HepG2 (cell line): ENCODE measurements around the gene SYNGAP1. TPM values are rescaled to one million over a fixed set of nuclear protein-coding genes. Genes with fewer than 3 reads are reported as not detected.
"Not testable (repeated sequence)": the region's sequence is repeated elsewhere in the genome, so short reads cannot be mapped to it uniquely, and the experiment has no call there.

Source experiments
- ATAC-seq: fragments of 200-7000 bp; cut with Tn5 transposase; 3 replicates; pipeline ENCODE4 v1.9.1; 2020; ENCODE audit warnings: mild to moderate bottlenecking, moderate library complexity
- Bru-seq: library from RNA; stranded (reverse); fragments of 400-500 nt; gene quantifications from one replicate; lab custom pipeline; 2021; lab: Mats Ljungman, UMichigan
- BruChase-seq, 2 experiments: library from RNA; stranded (reverse); fragments of 400-500 nt; gene quantifications; one replicate each; lab custom pipeline; 2021; lab: Mats Ljungman, UMichigan
- BruUV-seq: library from RNA; stranded (reverse); fragments of 400-500 nt; replicated peaks from 2 replicates; lab custom pipeline; 2021; lab: Mats Ljungman, UMichigan
- CTCF ChIA-PET: fragments of 300-600 bp; formaldehyde crosslinking; extraction: SDS; loops from one replicate; lab custom pipeline; 2021; ENCODE audit warnings: low total read pairs, inconsistent platforms, low intra/inter-chr PET ratio; lab: Yijun Ruan, JAX
- POLR2A ChIA-PET: fragments of 350-600 bp; sonication (Branson Sonifier 250); formaldehyde crosslinking; loops from one replicate; lab custom pipeline; 2020; ENCODE audit warnings: antibody characterized with exemption, inconsistent platforms; lab: Yijun Ruan, JAX
- DNase-seq: peaks from one replicate; pipeline ENCODE4 v3.0.0-alpha.2; 2015; ENCODE audit warnings: low spot score
- FAIRE-seq: peaks from 3 replicates; lab custom pipeline; 2011; peaks lifted over from hg19 to GRCh38; lab: Jason Lieb, UNC
- H2AFZ ChIP-seq: one replicate; pipeline ENCODE4 v1.6.1; 2011; ENCODE audit warnings: low read length, inconsistent platforms
- H3K27ac ChIP-seq: fragments of 300-600 bp; 3 replicates; pipeline ENCODE4 v1.8.0; 2011; ENCODE audit warnings: mixed run types, mild to moderate bottlenecking, mixed read lengths, low read length, inconsistent platforms; ENCODE audit not compliant: insufficient read depth; ENCODE audit errors: extremely low read length
- H3K27me3 ChIP-seq, 2 experiments: fragments of 200-600 bp in 1 of 2; 2 replicates in 1 of 2; 3 replicates in 1 of 2; pipeline versions ENCODE4 v1.6.0 to v1.8.0; 2011; ENCODE audit warnings: low read length in 2 of 2, mild to moderate bottlenecking in 2 of 2, moderate library complexity in 2 of 2, inconsistent platforms in 1 of 2; ENCODE audit not compliant: insufficient read depth in 2 of 2, control insufficient read depth in 1 of 2
- H3K36me3 ChIP-seq, 2 experiments: fragments of 200-600 bp in 1 of 2; replicated peaks in 1 of 2; 2 replicates in 1 of 2; 3 replicates in 1 of 2; pipeline versions ENCODE4 v1.5.1 to v1.8.0; 2011; ENCODE audit warnings: low read length in 2 of 2, inconsistent platforms in 1 of 2; ENCODE audit not compliant: insufficient read depth in 2 of 2, control insufficient read depth in 1 of 2
- H3K4me1 ChIP-seq: 2 replicates; pipeline ENCODE4 v1.5.1; 2012; ENCODE audit warnings: low read length, inconsistent platforms; ENCODE audit not compliant: insufficient read depth
- H3K4me2 ChIP-seq: 2 replicates; pipeline ENCODE4 v1.6.0; 2011; ENCODE audit warnings: low read depth, low read length, inconsistent platforms
- H3K4me3 ChIP-seq, 3 experiments: fragments of 200-600 bp in 1 of 3; sonication (generic), shearing (Covaris generic) in 1 of 3; replicated peaks in 1 of 3; 2 replicates each; pipeline ENCODE4 v1.5.1; 2011 to 2016; ENCODE audit warnings: low read length in 3 of 3, inconsistent platforms in 2 of 3, low read depth in 2 of 3, mild to moderate bottlenecking in 2 of 3, control low read depth in 1 of 3, mixed read lengths in 1 of 3; ENCODE audit not compliant: insufficient read depth in 1 of 3
- H3K79me2 ChIP-seq: one replicate; pipeline ENCODE4 v1.6.1; 2011; ENCODE audit warnings: low read length, inconsistent platforms; ENCODE audit not compliant: insufficient read depth
- H3K9ac ChIP-seq: 2 replicates; pipeline ENCODE4 v1.6.0; 2011; ENCODE audit warnings: mild to moderate bottlenecking, low read depth, low read length, inconsistent platforms; ENCODE audit not compliant: insufficient read depth
- H3K9me3 ChIP-seq: 2 replicates; pipeline ENCODE4 v1.5.1; 2012; ENCODE audit warnings: mild to moderate bottlenecking, low read length
- H4K20me1 ChIP-seq: 2 replicates; pipeline ENCODE4 v1.6.0; 2011; ENCODE audit warnings: inconsistent platforms, mild to moderate bottlenecking, low read length, moderate library complexity; ENCODE audit not compliant: insufficient read depth
- DMAP1 ChIP-seq: IDR thresholded peaks from 2 replicates; pipeline ENCODE4 v1.6.1; 2016
- ZNF740 ChIP-seq: sonication (generic); formaldehyde crosslinking; IDR thresholded peaks from 2 replicates; pipeline ENCODE4 v1.4.0; 2020; ENCODE audit warnings: missing genetic modification reagents
- ZSCAN25 ChIP-seq: sonication (generic); formaldehyde crosslinking; IDR thresholded peaks from 2 replicates; pipeline ENCODE4 v1.8.0; 2022; ENCODE audit warnings: mild to moderate bottlenecking, missing genetic modification reagents
- WGBS: methylation state at CpG from one replicate; pipeline ENCODE4 v1.1.6; 2017; ENCODE audit warnings: low lambda C conversion rate; 5-methylcytosine and 5-hydroxymethylcytosine counted together
- in situ Hi-C: cut with HindIII; loops from 2 replicates; pipeline ENCODE4 v1.10.0; 2017; ENCODE audit warnings: low pct_unique_long_range_greater_than_20kb; ENCODE audit not compliant: extremely low pct_ligation_motif_present
- intact Hi-C: fragments of 100-400 bp; cut with micrococcal nuclease; formaldehyde crosslinking; loops from one replicate; pipeline ENCODE4 v1.10.0; 2022; ENCODE audit not compliant: unreplicated experiment
- long read RNA-seq, 2 experiments: library from RNA in 1 of 2; library from polyadenylated mRNA in 1 of 2; stranded (forward) in 1 of 2; unstranded in 1 of 2; transcript quantifications; one replicate each; pipeline ENCODE4 v2.0.0, GENCODE V29; 2019 to 2022
- polyA minus RNA-seq, 3 experiments: library from RNA; depleted of rRNA, polyadenylated mRNA; stranded (reverse); fragments of >200 nt; gene quantifications; 2 replicates each; pipeline ENCODE4 v1.2.3, GENCODE V29; 2011; ENCODE audit warnings: low replicate concordance in 1 of 3
- polyA plus RNA-seq, 8 experiments: library from polyadenylated mRNA; depleted of rRNA in 3 of 8; stranded (reverse) in 7 of 8; unstranded in 1 of 8; fragments of >200 nt; fragmentation: Illumina TruSeq in 4 of 8; extraction: Trizol in 4 of 8; gene quantifications; 2 replicates each; pipeline versions ENCODE4 v1.2.1 to v1.2.3, GENCODE V29; 2011 to 2016; ENCODE audit warnings: low read depth in 4 of 8, missing spikeins in 1 of 8, mixed read lengths in 1 of 8; ENCODE audit not compliant: insufficient read depth in 1 of 8
- total RNA-seq, 5 experiments: library from RNA; depleted of rRNA; stranded (reverse); fragments of >200 nt; fragmentation: Illumina TruSeq; extraction: Trizol; gene quantifications; 2 replicates each; pipeline ENCODE4 v1.2.3, GENCODE V29; 2016; ENCODE audit warnings: low read depth in 1 of 5

The SYNGAP1 gene
- total RNA-seq (2016; rRNA removed; fragmentation: Illumina TruSeq; extraction: Trizol) (0.41 and 0.75 TPM in 2 replicates), polyA plus RNA-seq (2011; rRNA removed) (1.1 and 1.9 TPM in 2 replicates), polyA minus RNA-seq (2011; rRNA and poly(A)+ RNA removed; ENCODE audit: low replicate concordance) (0.98 and 2.6 TPM in 2 replicates), Bru-seq, nascent RNA (percentile 38 among the genes with signal in this experiment), BruChase-seq, experiment 1, labeled RNA remaining after a 6-hour chase (percentile 51 among the genes with signal in this experiment), BruChase-seq, experiment 2, labeled RNA remaining after a 2-hour chase (percentile 41 among the genes with signal in this experiment)
- total RNA-seq (2016; cell fraction: cytosol; rRNA removed; fragmentation: Illumina TruSeq; extraction: Trizol; ENCODE audit: low read depth), result 0.09 and 0.10 TPM in 2 replicates
- total RNA-seq (2016; cell fraction: insoluble cytoplasmic fraction; rRNA removed; fragmentation: Illumina TruSeq; extraction: Trizol), result 0.42 and 0.78 TPM in 2 replicates
- 0.14 and 0.15 TPM in 2 replicates for total RNA-seq (2016; cell fraction: membrane; rRNA removed; fragmentation: Illumina TruSeq; extraction: Trizol)
- 1.1 and 1.4 TPM in 2 replicates for total RNA-seq (2016; cell fraction: nucleus; rRNA removed; fragmentation: Illumina TruSeq; extraction: Trizol)
- polyA plus RNA-seq (2011; cell fraction: cytosol; rRNA removed), result 0.32 and 0.33 TPM in 2 replicates
- polyA plus RNA-seq (2011; cell fraction: nucleus; rRNA removed), result 12.4 and 12.6 TPM in 2 replicates
- 2.7 and 3.4 TPM in 2 replicates for polyA plus RNA-seq (2012)
- polyA plus RNA-seq (2016; cell fraction: cytosol; fragmentation: Illumina TruSeq; extraction: Trizol; ENCODE audit: low read depth), result 0.07 TPM in 2 replicates
- 0.70 and 1.0 TPM in 2 replicates for polyA plus RNA-seq (2016; cell fraction: insoluble cytoplasmic fraction; fragmentation: Illumina TruSeq; extraction: Trizol; ENCODE audit: low read depth)
- 0.16 and 0.18 TPM in 2 replicates for polyA plus RNA-seq (2016; cell fraction: membrane; fragmentation: Illumina TruSeq; extraction: Trizol; ENCODE audit: low read depth)
- 6.2 and 14.4 TPM in 2 replicates for polyA plus RNA-seq (2016; cell fraction: nucleus; fragmentation: Illumina TruSeq; extraction: Trizol; ENCODE audit: insufficient read depth, low read depth)
- polyA minus RNA-seq (2011; cell fraction: cytosol; rRNA and poly(A)+ RNA removed), result 0.26 and 0.49 TPM in 2 replicates
- polyA minus RNA-seq (2011; cell fraction: nucleus; rRNA and poly(A)+ RNA removed), result 2.2 and 4.4 TPM in 2 replicates
- long read RNA-seq, experiment 1, result 0 reads
- long read RNA-seq, experiment 2, partial matches to known transcripts, result 0 of 2 reads
- long read RNA-seq, experiment 2, other reads (novel, unspliced or antisense), result 2 of 2 reads

DNA sequence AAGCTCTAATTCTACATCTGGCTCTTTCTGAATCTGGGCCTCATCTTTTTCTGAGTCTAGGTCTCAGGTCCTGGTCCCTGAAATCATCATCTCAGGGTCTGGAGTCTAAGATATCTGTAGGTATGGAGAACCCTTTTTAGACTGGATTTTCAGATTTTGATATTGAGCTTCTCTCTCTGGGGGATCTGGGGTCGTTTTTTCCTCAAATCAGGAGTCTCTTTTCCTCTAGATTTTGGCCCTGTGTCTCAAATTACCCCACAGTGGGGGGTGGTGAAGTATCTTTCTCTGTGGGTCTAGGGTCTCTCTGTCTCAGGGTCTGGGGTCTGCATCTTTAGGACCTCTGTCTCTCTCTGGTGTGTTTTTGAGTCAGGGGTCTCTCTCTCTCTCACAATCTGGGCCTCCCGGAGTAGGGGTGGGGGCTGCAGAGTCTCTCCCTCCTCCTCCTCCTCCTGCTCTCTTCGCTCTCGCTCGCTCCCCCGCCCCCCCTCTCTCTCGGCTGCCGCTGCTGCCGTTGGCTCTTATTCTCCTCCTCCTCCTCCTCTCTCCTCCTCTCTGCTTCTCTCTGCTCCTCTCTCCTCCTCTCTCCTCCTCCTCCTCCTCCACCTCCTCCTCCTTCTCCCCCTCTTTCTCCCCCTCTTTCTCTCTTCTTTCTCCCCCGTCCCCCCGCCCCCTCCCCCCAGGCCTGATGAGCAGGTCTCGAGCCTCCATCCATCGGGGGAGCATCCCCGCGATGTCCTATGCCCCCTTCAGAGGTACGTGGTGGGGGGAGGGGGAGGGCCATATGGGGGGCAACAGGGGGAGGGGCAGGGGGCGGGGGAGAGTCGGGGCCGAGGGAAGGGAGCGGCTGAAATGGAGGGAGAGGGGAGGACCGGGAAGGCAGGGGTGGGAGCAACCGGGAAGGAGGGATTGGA is at the start of gene SYNGAP1:
TSS of gene SYNGAP1 (plus strand) at position 486 of the 911 bp plus-strand sequence. CDS start at position 686, 200 bp downstream.
- ChIA-PET CTCF (no interaction called here), POLR2A (interaction anchor here (0.6 to 2.7 kb wide), 4 partner anchors 10 to 107 kb away, joined by 3 to 23 read pairs (median 6); no protein-coding TSS in a partner anchor)
- H3K4me3 ChIP-seq, result peak within 1 kb of the TSS in 1 of 3 experiments; percentile 96; a peak in 1 of 6 replicates
- FAIRE-seq, result no peak
- peak within 1 kb of the TSS; percentile 97 for H3K4me2 ChIP-seq
- in situ Hi-C loops, result loop anchor here (10.0 to 25.0 kb wide), 2 partner anchors 133 to 215 kb away; partner anchors contain the start of genes B3GALT4, HSD17B8, PFDN6 and RGL2
- peaks cover 2 to 35% of the 10 kb centered on the region in 2 experiments; a peak in 3 of 5 replicates for H3K27me3 ChIP-seq
- peaks cover 21% of the 10 kb centered on the region for H3K79me2 ChIP-seq
- H3K27ac ChIP-seq, result no peak within 1 kb of the TSS
- no peaks in the 10 kb centered on the region for H4K20me1 ChIP-seq
- peaks cover 49% of the 10 kb centered on the region for H3K4me1 ChIP-seq
- ATAC-seq, result no peak
- H2AFZ ChIP-seq, result peak within 1 kb of the TSS; percentile 33
- DNase-seq, result no peak
- no TSS peak for BruUV-seq
- peaks cover 7 to 10% of the 10 kb centered on the region in 2 experiments for H3K36me3 ChIP-seq
- WGBS, result 27% methylated on average over 22 of the region's 22 CpGs
- no peaks in the 10 kb centered on the region for H3K9me3 ChIP-seq
- TF ChIP-seq ZNF740 (0 out of 2 replicates have a peak, but pooled peaks have one; percentile 7), DMAP1 (no peak), ZSCAN25 (CRISPR knock-in tag) (peak; percentile 60; the same call in 1 of the 2 replicates)
- intact Hi-C loops, result no loop called here
- peak within 1 kb of the TSS; percentile 74; the same call in 1 of the 2 replicates for H3K9ac ChIP-seq

DNA sequence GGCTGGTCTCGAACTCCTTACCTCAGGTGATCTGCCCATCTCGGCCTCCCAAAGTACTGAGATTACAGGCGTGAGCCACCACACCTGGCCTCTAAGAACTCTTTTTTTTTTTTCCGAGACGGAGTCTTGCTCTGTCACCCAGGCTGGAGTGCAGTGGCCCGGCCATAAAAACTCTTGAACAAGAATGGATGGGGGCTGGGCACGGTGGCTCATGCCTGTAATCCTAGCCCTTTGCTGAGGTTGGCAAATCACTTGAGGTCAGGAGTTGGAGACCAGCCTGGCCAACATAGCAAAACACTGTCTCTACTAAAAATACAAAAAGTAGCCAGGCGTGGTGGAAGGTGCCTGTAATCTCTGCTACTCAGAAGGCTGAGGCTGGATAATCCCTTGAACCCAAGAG is 48.0 kb upstream of the SYNGAP1 start:
- WGBS, result 64% methylated on average over 8 of the region's 8 CpGs
- H3K27ac ChIP-seq, H3K79me2 ChIP-seq, H3K9ac ChIP-seq, in situ Hi-C loops, intact Hi-C loops, ATAC-seq, POLR2A ChIA-PET, H4K20me1 ChIP-seq, FAIRE-seq, H3K9me3 ChIP-seq, H3K4me2 ChIP-seq, CTCF ChIA-PET, H3K4me3 ChIP-seq, H3K36me3 ChIP-seq, H2AFZ ChIP-seq, DNase-seq, H3K27me3 ChIP-seq, BruUV-seq: not testable (repeated sequence)
- H3K4me1 ChIP-seq, result peaks cover 14% of the 10 kb centered on the region
